ENCODE measurements around the gene MACF1.

DNA sequence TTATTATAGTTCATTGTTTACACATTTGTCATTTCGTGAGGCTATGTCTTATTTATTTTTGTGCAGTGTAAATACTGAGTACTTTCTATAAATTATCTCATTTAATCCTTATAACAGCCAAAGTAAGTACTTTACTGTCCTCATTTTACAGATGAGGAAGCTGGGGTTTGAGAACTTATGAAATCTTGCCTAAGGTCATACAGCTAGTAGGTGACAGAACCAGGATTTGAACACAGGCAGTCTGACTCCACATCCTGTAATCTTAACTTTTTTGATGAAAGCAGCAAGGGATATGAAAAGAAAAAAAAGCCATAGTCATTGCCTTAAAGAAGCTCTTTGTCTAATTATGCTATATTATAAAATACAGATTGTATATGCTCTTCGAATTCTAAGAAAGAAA, 179.8 kb downstream of the MACF1 start:
- TF ChIP-seq CTCF (IDR thresholded peaks at IDR 0.05 in 8 of 11, conservative IDR thresholded peaks at IDR 0.05 in 3 of 11) (no peak), POLR2A (IDR thresholded peaks at IDR 0.05) (no peak)

All from spleen (tissue), 7 donors.